ENCODE results near the gene TMEM233. TPM values are rescaled to one million over a fixed set of nuclear protein-coding genes. Genes with fewer than 3 reads are reported as not detected.

TMEM233 gene
- total RNA-seq, 1 experiment from 2014 or later, result not detected

GRCh38 chr12:119578112-119578511, 15.5 kb upstream of the TMEM233 start:
- CTCF ChIA-PET, result interaction anchor here (0.7 to 2.6 kb wide), 5 partner anchors 26 to 165 kb away, joined by 3 to 5 read pairs (median 3); no protein-coding TSS in a partner anchor
- POLR2A ChIA-PET, result no interaction called here
- H3K4me1 Mint-ChIP-seq (ENCODE audit: insufficient read depth, unreplicated experiment), result no peaks in the 10 kb centered on the region
- no TSS peak for BruUV-seq (replicated peaks)
- TF ChIP-seq, protein P1, sequence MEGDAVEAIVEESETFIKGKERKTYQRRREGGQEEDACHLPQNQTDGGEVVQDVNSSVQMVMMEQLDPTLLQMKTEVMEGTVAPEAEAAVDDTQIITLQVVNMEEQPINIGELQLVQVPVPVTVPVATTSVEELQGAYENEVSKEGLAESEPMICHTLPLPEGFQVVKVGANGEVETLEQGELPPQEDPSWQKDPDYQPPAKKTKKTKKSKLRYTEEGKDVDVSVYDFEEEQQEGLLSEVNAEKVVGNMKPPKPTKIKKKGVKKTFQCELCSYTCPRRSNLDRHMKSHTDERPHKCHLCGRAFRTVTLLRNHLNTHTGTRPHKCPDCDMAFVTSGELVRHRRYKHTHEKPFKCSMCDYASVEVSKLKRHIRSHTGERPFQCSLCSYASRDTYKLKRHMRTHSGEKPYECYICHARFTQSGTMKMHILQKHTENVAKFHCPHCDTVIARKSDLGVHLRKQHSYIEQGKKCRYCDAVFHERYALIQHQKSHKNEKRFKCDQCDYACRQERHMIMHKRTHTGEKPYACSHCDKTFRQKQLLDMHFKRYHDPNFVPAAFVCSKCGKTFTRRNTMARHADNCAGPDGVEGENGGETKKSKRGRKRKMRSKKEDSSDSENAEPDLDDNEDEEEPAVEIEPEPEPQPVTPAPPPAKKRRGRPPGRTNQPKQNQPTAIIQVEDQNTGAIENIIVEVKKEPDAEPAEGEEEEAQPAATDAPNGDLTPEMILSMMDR (IDR thresholded peaks at IDR 0.05; ENCODE audit: unreplicated experiment), result no peak
- H3K9me3 Mint-ChIP-seq (ENCODE audit: unreplicated experiment), result no peaks in the 10 kb centered on the region
- no peaks in the 10 kb centered on the region for H3K36me3 Mint-ChIP-seq (ENCODE audit: insufficient read depth, unreplicated experiment)
- H3K27me3 Mint-ChIP-seq (ENCODE audit: insufficient read depth, unreplicated experiment), result no peaks in the 10 kb centered on the region
- H3K4me3 Mint-ChIP-seq (ENCODE audit: unreplicated experiment), result no peak overlapping the region
- peak; percentile 21 for DNase-seq (ENCODE audit: unreplicated experiment)
- H3K27ac Mint-ChIP-seq (ENCODE audit: low read depth, unreplicated experiment), result no peak overlapping the region
- intact Hi-C loops (cut with micrococcal nuclease), result no loop called here

- Mint-ChIP-seq H3K27me3 (ENCODE audit: insufficient read depth, unreplicated experiment) (peaks cover 38% of the 10 kb centered on the region), H3K4me1 (ENCODE audit: insufficient read depth, unreplicated experiment) (no peaks in the 10 kb centered on the region)
Observed at GRCh38 chr12:119589097-119589496, 4.5 kb upstream of the TMEM233 start.

DNA sequence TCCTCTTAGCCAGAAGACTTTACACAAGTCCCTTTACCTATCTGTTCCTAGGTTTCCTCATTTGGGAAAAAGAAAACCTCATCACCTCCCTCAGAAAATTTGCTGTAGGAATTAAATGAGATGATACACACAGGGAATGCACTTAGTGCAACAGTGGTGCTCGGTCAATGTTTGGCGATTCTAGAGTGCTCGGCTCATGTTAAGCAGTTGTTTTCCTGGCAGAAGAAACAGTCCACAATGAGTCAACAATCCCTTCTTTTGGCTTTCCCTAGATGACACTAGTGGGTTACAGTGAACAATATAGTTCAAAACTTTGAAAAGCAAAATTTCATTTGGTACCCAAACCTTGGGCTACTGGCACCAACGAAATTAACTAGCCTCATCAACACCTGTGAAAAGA, 3.9 kb upstream of the TMEM233 start:
- H3K4me1 Mint-ChIP-seq (ENCODE audit: insufficient read depth, unreplicated experiment), result peaks cover 4% of the 10 kb centered on the region

More at GRCh38 chr12:119589097-119589496, 4.5 kb upstream of the TMEM233 start:
- TF ChIP-seq, protein P1 (IDR thresholded peaks at IDR 0.05; ENCODE audit: unreplicated experiment), result no peak
- DNase-seq (ENCODE audit: unreplicated experiment), result peak; percentile 69
- CTCF ChIA-PET, result interaction anchor here (0.6 to 0.7 kb wide), 2 partner anchors 79 to 1714 kb away, joined by 3 to 4 read pairs; partner anchors contain the start of gene PRKAB1
- H3K4me3 Mint-ChIP-seq (ENCODE audit: unreplicated experiment), result no peak overlapping the region
- POLR2A ChIA-PET, result no interaction called here
- intact Hi-C loops (cut with micrococcal nuclease), result no loop called here
- H3K36me3 Mint-ChIP-seq (ENCODE audit: insufficient read depth, unreplicated experiment), result no peaks in the 10 kb centered on the region
- H3K27ac Mint-ChIP-seq (ENCODE audit: low read depth, unreplicated experiment), result no peak overlapping the region
- H3K9me3 Mint-ChIP-seq (ENCODE audit: unreplicated experiment), result no peaks in the 10 kb centered on the region
- no TSS peak for BruUV-seq (replicated peaks)

DNA sequence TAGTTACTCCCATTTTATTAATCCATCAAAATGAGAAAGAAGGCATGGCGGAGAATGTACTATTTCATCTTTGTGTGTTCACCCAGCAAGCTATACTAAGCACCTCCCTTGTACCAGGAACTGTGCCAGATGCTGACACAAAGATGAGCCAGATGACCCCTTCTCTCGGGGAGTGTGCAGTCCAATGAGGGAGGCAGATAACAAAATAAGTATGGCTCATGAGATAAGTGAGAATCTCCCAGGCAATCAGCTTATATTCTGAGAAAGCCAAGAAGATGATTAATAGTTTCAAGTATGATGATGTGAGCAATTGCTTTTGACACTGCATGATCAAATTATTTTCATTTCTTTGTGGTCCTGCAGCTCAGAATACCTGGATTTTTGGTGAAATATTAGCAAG, 1.3 kb upstream of the TMEM233 start:
- Mint-ChIP-seq H3K27me3 (ENCODE audit: insufficient read depth, unreplicated experiment) (peaks cover 55% of the 10 kb centered on the region), H3K4me1 (ENCODE audit: insufficient read depth, unreplicated experiment) (peaks cover 11% of the 10 kb centered on the region), H3K27ac (ENCODE audit: low read depth, unreplicated experiment) (no peak overlapping the region), H3K9me3 (ENCODE audit: unreplicated experiment) (no peaks in the 10 kb centered on the region), H3K36me3 (ENCODE audit: insufficient read depth, unreplicated experiment) (no peaks in the 10 kb centered on the region), H3K4me3 (ENCODE audit: unreplicated experiment) (no peak overlapping the region)
- no TSS peak for BruUV-seq (replicated peaks)
- ChIA-PET CTCF (interaction anchor here (0.6 to 0.7 kb wide), 3 partner anchors 26 to 298 kb away, joined by 3 to 4 read pairs (median 4); no protein-coding TSS in a partner anchor), POLR2A (no interaction called here)
- DNase-seq (ENCODE audit: unreplicated experiment), result peak; percentile 14
- TF ChIP-seq, protein P1 (IDR thresholded peaks at IDR 0.05; ENCODE audit: unreplicated experiment), result no peak
- intact Hi-C loops (cut with micrococcal nuclease), result no loop called here

More for the DNA sequence above, 3.9 kb upstream of the TMEM233 start:
- no peaks in the 10 kb centered on the region for H3K36me3 Mint-ChIP-seq (ENCODE audit: insufficient read depth, unreplicated experiment)
- no peak overlapping the region for H3K27ac Mint-ChIP-seq (ENCODE audit: low read depth, unreplicated experiment)
- DNase-seq (ENCODE audit: unreplicated experiment), result no peak
- no TSS peak for BruUV-seq (replicated peaks)
- intact Hi-C loops (cut with micrococcal nuclease), result no loop called here
- H3K4me3 Mint-ChIP-seq (ENCODE audit: unreplicated experiment), result no peak overlapping the region
- CTCF ChIA-PET, result interaction anchor here (0.6 to 0.7 kb wide), 2 partner anchors 78 to 1715 kb away, joined by 3 to 4 read pairs; partner anchors contain the start of gene PRKAB1
- H3K9me3 Mint-ChIP-seq (ENCODE audit: unreplicated experiment), result no peaks in the 10 kb centered on the region
- POLR2A ChIA-PET, result no interaction called here
- peaks cover 43% of the 10 kb centered on the region for H3K27me3 Mint-ChIP-seq (ENCODE audit: insufficient read depth, unreplicated experiment)
- TF ChIP-seq, protein P1 (IDR thresholded peaks at IDR 0.05; ENCODE audit: unreplicated experiment), result no peak

All from MCF 10A (cell line).